ENCODE measurements around the gene NTF3.
"Not testable (repeated sequence)": the region's sequence is repeated elsewhere in the genome, so short reads cannot be mapped to it uniquely, and the experiment has no call there.

The NTF3 gene

GRCh38 chr12:5525783-5526367, 94.0 kb downstream of the NTF3 start:
- H3K27ac ChIP-seq = no peak overlapping the region
- ChIA-PET CTCF (no interaction called here), POLR2A (ENCODE audit: low non-redundant PET) (no interaction called here)
- no peak for DNase-seq (ENCODE audit: low spot score)
- TF ChIP-seq CTCF (conservative IDR thresholded peaks at IDR 0.05; ENCODE audit: low read depth) = no peak

GRCh38 chr12:5533368-5533767, 101.5 kb downstream of the NTF3 start:
- DNase-seq (ENCODE audit: low spot score) = no peak
- ChIA-PET CTCF (no interaction called here), POLR2A (ENCODE audit: low non-redundant PET) (no interaction called here)
- no peak for TF ChIP-seq CTCF (conservative IDR thresholded peaks at IDR 0.05; ENCODE audit: low read depth)
- H3K27ac ChIP-seq = no peak overlapping the region

GRCh38 chr12:5534426-5535199, 102.7 kb downstream of the NTF3 start:
- CTCF ChIA-PET = no interaction called here

GRCh38 chr12:5535541-5535940, 103.6 kb downstream of the NTF3 start:
- CTCF ChIA-PET = no interaction called here
- H3K27ac ChIP-seq = no peak overlapping the region
- POLR2A ChIA-PET (ENCODE audit: low non-redundant PET) = no interaction called here

More at GRCh38 chr12:5534426-5535199, 102.7 kb downstream of the NTF3 start:
- POLR2A ChIA-PET (ENCODE audit: low non-redundant PET) = no interaction called here
- DNase-seq (ENCODE audit: low spot score) = no peak
- no peak for TF ChIP-seq CTCF (conservative IDR thresholded peaks at IDR 0.05; ENCODE audit: low read depth)
- no peak overlapping the region for H3K27ac ChIP-seq

GRCh38 chr12:5537026-5537615, 105.2 kb downstream of the NTF3 start:
- POLR2A ChIA-PET (ENCODE audit: low non-redundant PET); CTCF ChIA-PET; DNase-seq (ENCODE audit: low spot score); H3K27ac ChIP-seq: not testable (repeated sequence)

More at GRCh38 chr12:5535541-5535940, 103.6 kb downstream of the NTF3 start:
- no peak for DNase-seq (ENCODE audit: low spot score)
- TF ChIP-seq CTCF (conservative IDR thresholded peaks at IDR 0.05; ENCODE audit: low read depth) = no peak

- DNase-seq (ENCODE audit: low spot score) = no peak
- ChIA-PET POLR2A (ENCODE audit: low non-redundant PET) (no interaction called here), CTCF (no interaction called here)
- no peak overlapping the region for H3K27ac ChIP-seq
- no peak for TF ChIP-seq CTCF (conservative IDR thresholded peaks at IDR 0.05; ENCODE audit: low read depth)
These were observed 105.9 kb downstream of the NTF3 start for GRCh38 chr12:5537771-5538170.

Data from RWPE1 (cell line).